IMR-90 (cell line): ENCODE results near the gene POU2F1. TPM values are rescaled to one million over a fixed set of nuclear protein-coding genes. Genes with fewer than 3 reads are reported as not detected.

ENCODE experiments used
- ATAC-seq: fragments of 200-7000 bp; cut with Tn5 transposase; 2 replicates; pipeline ENCODE4 v1.9.1; 2020; ENCODE audit warnings: low read depth, mild to moderate bottlenecking, moderate library complexity
- BruUV-seq: library from RNA; stranded (reverse); fragments of 400-500 nt; replicated peaks from 2 replicates; lab custom pipeline; 2021; lab: Mats Ljungman, UMichigan
- CTCF ChIA-PET: fragments of 300-600 bp; formaldehyde crosslinking; extraction: SDS; loops from one replicate; lab custom pipeline; 2021; ENCODE audit warnings: antibody characterized with exemption; lab: Yijun Ruan, JAX
- POLR2A ChIA-PET: fragments of 300-600 bp; sonication (Branson Sonifier 250); formaldehyde crosslinking; loops from one replicate; lab custom pipeline; 2022; ENCODE audit warnings: antibody characterized with exemption; ENCODE audit not compliant: unreplicated experiment; lab: Charles Lee
- DNase-seq: peaks from one replicate; pipeline ENCODE4 v3.0.0; 2013
- H2AFZ ChIP-seq: replicated peaks from 2 replicates; pipeline ENCODE3; 2013; ENCODE audit warnings: low read length, mild to moderate bottlenecking; ENCODE audit not compliant: poor library complexity
- H2AK5ac ChIP-seq: 2 replicates; pipeline ENCODE4 v1.6.1; 2013; ENCODE audit warnings: low read depth, low read length, inconsistent platforms
- H2AK9ac ChIP-seq: replicated peaks from 2 replicates; pipeline ENCODE3; 2013; ENCODE audit warnings: mild to moderate bottlenecking, low read depth, low read length, moderate library complexity; ENCODE audit not compliant: poor library complexity
- H2BK120ac ChIP-seq: 2 replicates; pipeline ENCODE4 v1.6.1; 2013; ENCODE audit warnings: low read depth, low read length, inconsistent platforms
- H2BK15ac ChIP-seq: 3 replicates; pipeline ENCODE4 v1.6.1; 2013; ENCODE audit warnings: low read depth, low read length, inconsistent platforms
- H2BK20ac ChIP-seq: 2 replicates; pipeline ENCODE4 v1.6.1; 2013; ENCODE audit warnings: low read depth, mild to moderate bottlenecking, inconsistent platforms, low read length, moderate library complexity
- H2BK5ac ChIP-seq: 2 replicates; pipeline ENCODE4 v1.6.1; 2013; ENCODE audit warnings: mild to moderate bottlenecking, low read depth, low read length, inconsistent platforms; ENCODE audit not compliant: poor library complexity, severe bottlenecking
- H3K14ac ChIP-seq: replicated peaks from 2 replicates; pipeline ENCODE4 v1.6.1; 2013; ENCODE audit warnings: low read depth, low read length, inconsistent platforms
- H3K18ac ChIP-seq: 2 replicates; pipeline ENCODE4 v1.6.1; 2013; ENCODE audit warnings: low read depth, low read length, control low read depth
- H3K23ac ChIP-seq: 2 replicates; pipeline ENCODE4 v1.6.1; 2013; ENCODE audit warnings: low read depth, low read length, inconsistent platforms
- H3K27ac ChIP-seq: 2 replicates; pipeline ENCODE4 v1.5.1; 2013; ENCODE audit warnings: mild to moderate bottlenecking, control low read depth, low read length; ENCODE audit not compliant: insufficient read depth
- H3K27me3 ChIP-seq: 2 replicates; pipeline ENCODE4 v1.6.1; 2013; ENCODE audit warnings: low read length; ENCODE audit not compliant: control insufficient read depth, insufficient read depth
- H3K36me3 ChIP-seq: 2 replicates; pipeline ENCODE4 v1.6.1; 2013; ENCODE audit warnings: low read length, mixed read lengths; ENCODE audit not compliant: control insufficient read depth, insufficient read depth
- H3K4ac ChIP-seq: 2 replicates; pipeline ENCODE4 v1.6.1; 2013; ENCODE audit warnings: low read depth, low read length, inconsistent platforms
- H3K4me1 ChIP-seq: 2 replicates; pipeline ENCODE4 v1.6.1; 2013; ENCODE audit warnings: low read length, mixed read lengths; ENCODE audit not compliant: control insufficient read depth, insufficient read depth
- H3K4me2 ChIP-seq: 2 replicates; pipeline ENCODE4 v1.6.1; 2013; ENCODE audit warnings: low read depth, mild to moderate bottlenecking, control low read depth, low read length, moderate library complexity
- H3K4me3 ChIP-seq: 2 replicates; pipeline ENCODE4 v1.5.1; 2013; ENCODE audit warnings: low read depth, mild to moderate bottlenecking, control low read depth, low read length, moderate library complexity; ENCODE audit not compliant: insufficient read depth
- H3K56ac ChIP-seq: 2 replicates; pipeline ENCODE4 v1.6.1; 2013; ENCODE audit warnings: low read length, inconsistent platforms; ENCODE audit not compliant: insufficient read depth; ENCODE audit errors: extremely low read depth
- H3K79me1 ChIP-seq, 2 experiments: 2 replicates each; pipeline ENCODE4 v1.6.1; 2013; ENCODE audit warnings: low read length in 2 of 2, inconsistent platforms in 1 of 2, low read depth in 1 of 2
- H3K9ac ChIP-seq: 2 replicates; pipeline ENCODE4 v1.6.1; 2013; ENCODE audit warnings: low read depth, low read length, control low read depth
- H3K9me1 ChIP-seq: 2 replicates; pipeline ENCODE4 v1.6.1; 2013; ENCODE audit warnings: low read length, inconsistent platforms; ENCODE audit not compliant: insufficient read depth
- H3K9me3 ChIP-seq: 2 replicates; pipeline ENCODE4 v1.6.1; 2013; ENCODE audit warnings: low read length; ENCODE audit not compliant: control insufficient read depth, insufficient read depth
- H4K20me1 ChIP-seq: 2 replicates; pipeline ENCODE4 v1.6.1; 2013; ENCODE audit warnings: low read length, inconsistent platforms; ENCODE audit not compliant: insufficient read depth
- H4K5ac ChIP-seq: 2 replicates; pipeline ENCODE4 v1.6.1; 2013; ENCODE audit warnings: mild to moderate bottlenecking, low read depth, low read length, control low read depth
- H4K8ac ChIP-seq, 2 experiments: 2 replicates each; pipeline ENCODE4 v1.6.1; 2013; ENCODE audit warnings: low read depth in 2 of 2, low read length in 2 of 2, control low read depth in 1 of 2, inconsistent platforms in 1 of 2
- H4K91ac ChIP-seq: 2 replicates; pipeline ENCODE4 v1.6.1; 2013; ENCODE audit warnings: low read depth, low read length, inconsistent platforms; ENCODE audit not compliant: insufficient read depth
- BHLHE40 ChIP-seq: fragments of 150-350 bp; IDR thresholded peaks from 2 replicates; pipeline ENCODE4 v1.6.1; 2016; ENCODE audit warnings: mild to moderate bottlenecking, low read depth, low read length
- CEBPB ChIP-seq: IDR thresholded peaks from 2 replicates; pipeline ENCODE4 v1.6.1; 2012; ENCODE audit warnings: low read depth, low read length, improper control_type of control experiment
- CHD1 ChIP-seq: IDR thresholded peaks from 2 replicates; pipeline ENCODE4 v1.6.1; 2012; ENCODE audit warnings: low read depth, low read length, improper control_type of control experiment
- FOS ChIP-seq: fragments of 150-350 bp; IDR thresholded peaks from 2 replicates; pipeline ENCODE4 v1.6.1; 2016; ENCODE audit warnings: low read depth, low read length
- MAFK ChIP-seq: IDR thresholded peaks from 2 replicates; pipeline ENCODE4 v1.6.1; 2012; ENCODE audit warnings: low read depth, low read length, improper control_type of control experiment
- NFE2L2 ChIP-seq: fragments of 150-350 bp; IDR thresholded peaks from 2 replicates; pipeline ENCODE4 v1.6.1; 2016; ENCODE audit warnings: low read depth, mild to moderate bottlenecking, low read length
- POLR2A ChIP-seq: IDR thresholded peaks from 2 replicates; pipeline ENCODE4 v1.6.1; 2012; ENCODE audit warnings: mild to moderate bottlenecking, low read depth, low read length
- RCOR1 ChIP-seq: IDR thresholded peaks from 2 replicates; pipeline ENCODE4 v1.6.1; 2012; ENCODE audit warnings: mild to moderate bottlenecking, low read length, improper control_type of control experiment; ENCODE audit not compliant: insufficient replicate concordance
- USF2 ChIP-seq: fragments of 150-350 bp; IDR thresholded peaks from 2 replicates; pipeline ENCODE4 v1.6.1; 2017; ENCODE audit warnings: mild to moderate bottlenecking, antibody characterized with exemption, low read length, low read depth
- WGBS, 2 experiments: methylation state at CpG; one replicate each; pipeline versions ENCODE4 v1.1.5 to v1.1.7; 2013; ENCODE audit warnings: missing lambda C conversion rate in 2 of 2; ENCODE audit not compliant: insufficient read length in 1 of 2; ENCODE audit errors: extremely low coverage in 2 of 2; 5-methylcytosine and 5-hydroxymethylcytosine counted together
- dilution Hi-C: fragments of 300-500 bp; cut with HindIII; formaldehyde crosslinking; loops from one replicate; pipeline ENCODE4 v1.14.3; 2018; ENCODE audit warnings: low sequenced_read_pairs; ENCODE audit not compliant: unreplicated experiment
- in situ Hi-C: fragments of 300-500 bp; cut with MboI; formaldehyde crosslinking; loops from 3 replicates; pipeline ENCODE4 v1.14.3; 2019; ENCODE audit warnings: low sequenced_read_pairs, inconsistent platforms, mixed read lengths
- intact Hi-C: fragments of 100-400 bp; cut with micrococcal nuclease; formaldehyde crosslinking; loops from 2 replicates; pipeline ENCODE4 v1.10.0; 2022
- polyA plus RNA-seq, 3 experiments: library from polyadenylated mRNA; depleted of rRNA; stranded (reverse); fragments of >200 nt; gene quantifications; 2 replicates each; pipeline ENCODE4 v1.2.3, GENCODE V29; 2012; ENCODE audit warnings: low replicate concordance in 1 of 3
- total RNA-seq: library from RNA; depleted of rRNA; stranded (reverse); fragments of >200 nt; gene quantifications from 2 replicates; pipeline ENCODE4 v1.2.3, GENCODE V29; 2012

The POU2F1 gene
- total and polyA plus RNA-seq, 2 of the 4 experiments (the other 2 are of a cell fraction): 1.2 to 3.4 TPM

- Histone ChIP-seq H2AFZ (no peak overlapping the region), H2BK15ac (no peak overlapping the region), H3K9me3 (no peaks in the 10 kb centered on the region), H2BK5ac (no peak overlapping the region), H3K23ac (no peak overlapping the region), H2BK120ac (no peak overlapping the region), H3K4ac (no peak overlapping the region), H3K27me3 (no peaks in the 10 kb centered on the region), H4K91ac (no peak overlapping the region), H3K36me3 (no peaks in the 10 kb centered on the region), H4K20me1 (no peaks in the 10 kb centered on the region), H3K9me1 (no peaks in the 10 kb centered on the region), H3K4me3 (no peak overlapping the region), H3K56ac (no peak overlapping the region), H4K8ac (no peak overlapping the region), H3K4me2 (no peak overlapping the region), H3K18ac (no peak overlapping the region; the same call in 1 of the 2 replicates), H4K5ac (no peak overlapping the region), H3K79me1 (no peaks in the 10 kb centered on the region), H2AK5ac (no peak overlapping the region), H3K4me1 (no peaks in the 10 kb centered on the region), H2BK20ac (no peak overlapping the region), H3K14ac (no peak overlapping the region), H3K9ac (no peak overlapping the region), H2AK9ac (no peak overlapping the region), H3K27ac (no peak overlapping the region)
- TF ChIP-seq NFE2L2 (no peak), FOS (no peak), BHLHE40 (no peak), CEBPB (no peak), RCOR1 (no peak), POLR2A (no peak), MAFK (no peak), CHD1 (no peak), USF2 (no peak)
- intact Hi-C loops (no loop called here), in situ Hi-C loops (no loop called here), dilution Hi-C loops (no loop called here)
- WGBS, 2 experiments: 60% methylated on average over 1 of the region's 4 CpGs; no CpG with 5 or more reads in 1 of the 2 experiments
- no peak for ATAC-seq
- POLR2A ChIA-PET: no interaction called here
- no peak for DNase-seq
- BruUV-seq: no TSS peak
- CTCF ChIA-PET: no interaction called here
These were observed 23.0 kb upstream of the POU2F1 start for GRCh38 chr1:167197692-167198091.
